Astrocyte (in vitro differentiated cells and primary cell): ENCODE measurements around the gene DNPEP. TPM values are rescaled to one million over a fixed set of nuclear protein-coding genes. Genes with fewer than 3 reads are reported as not detected.

ENCODE experiments used
- DNase-seq: peaks from one replicate; pipeline ENCODE4 v3.0.0-alpha.2; 2010; ENCODE audit warnings: low read depth
- FAIRE-seq: peaks from 2 replicates; lab custom pipeline; 2011; peaks lifted over from hg19 to GRCh38; lab: Jason Lieb, UNC
- H2AFZ ChIP-seq: 2 replicates; pipeline ENCODE4 v1.6.0; 2012; ENCODE audit warnings: low read depth, low read length, inconsistent platforms
- H3K27ac ChIP-seq: 2 replicates; pipeline ENCODE4 v1.5.1; 2011; ENCODE audit warnings: low read depth, low read length, inconsistent platforms
- H3K27me3 ChIP-seq: 2 replicates; pipeline ENCODE4 v1.6.0; 2011; ENCODE audit warnings: low read length, inconsistent platforms; ENCODE audit not compliant: insufficient read depth
- H3K36me3 ChIP-seq: 2 replicates; pipeline ENCODE4 v1.5.1; 2011; ENCODE audit warnings: low read length, inconsistent platforms; ENCODE audit not compliant: insufficient read depth
- H3K4me1 ChIP-seq: 2 replicates; pipeline ENCODE4 v1.5.1; 2011; ENCODE audit warnings: low read length, inconsistent platforms; ENCODE audit not compliant: insufficient read depth
- H3K4me2 ChIP-seq: 2 replicates; pipeline ENCODE4 v1.6.0; 2012; ENCODE audit warnings: low read length, inconsistent platforms
- H3K4me3 ChIP-seq: 2 replicates; pipeline ENCODE4 v1.5.1; 2011; ENCODE audit warnings: low read depth, mild to moderate bottlenecking, low read length, inconsistent platforms; ENCODE audit not compliant: insufficient read depth
- H3K79me2 ChIP-seq: 2 replicates; pipeline ENCODE4 v1.6.0; 2012; ENCODE audit warnings: mild to moderate bottlenecking, low read length, inconsistent platforms; ENCODE audit not compliant: insufficient read depth
- H3K9ac ChIP-seq: 2 replicates; pipeline ENCODE4 v1.6.0; 2012; ENCODE audit warnings: mild to moderate bottlenecking, low read length, inconsistent platforms
- H3K9me3 ChIP-seq: 2 replicates; pipeline ENCODE4 v1.5.1; 2012; ENCODE audit warnings: low read depth, mild to moderate bottlenecking, low read length, inconsistent platforms; ENCODE audit not compliant: insufficient read depth
- H4K20me1 ChIP-seq: 2 replicates; pipeline ENCODE4 v1.6.0; 2012; ENCODE audit warnings: low read length, inconsistent platforms; ENCODE audit not compliant: insufficient read depth
- H3K27ac Mint-ChIP-seq: one replicate; pipeline ENCODE4 v1.8.0; 2021; ENCODE audit warnings: mild to moderate bottlenecking, mixed read lengths; ENCODE audit not compliant: unreplicated experiment
- H3K27me3 Mint-ChIP-seq: one replicate; pipeline ENCODE4 v1.8.0; 2021; ENCODE audit warnings: low read depth, mixed read lengths; ENCODE audit not compliant: unreplicated experiment
- H3K36me3 Mint-ChIP-seq: one replicate; pipeline ENCODE4 v1.8.0; 2021; ENCODE audit warnings: low read depth, mixed read lengths; ENCODE audit not compliant: unreplicated experiment
- H3K4me1 Mint-ChIP-seq: one replicate; pipeline ENCODE4 v1.8.0; 2021; ENCODE audit warnings: low read depth, mixed read lengths; ENCODE audit not compliant: unreplicated experiment
- H3K4me3 Mint-ChIP-seq: one replicate; pipeline ENCODE4 v1.8.0; 2021; ENCODE audit warnings: mild to moderate bottlenecking, moderate library complexity, mixed read lengths; ENCODE audit not compliant: unreplicated experiment
- H3K9me3 Mint-ChIP-seq: one replicate; pipeline ENCODE4 v1.8.0; 2021; ENCODE audit warnings: mild to moderate bottlenecking, mixed read lengths; ENCODE audit not compliant: unreplicated experiment
- EZH2 ChIP-seq: IDR thresholded peaks from 2 replicates; pipeline ENCODE4 v1.6.1; 2012; ENCODE audit warnings: mild to moderate bottlenecking, low read length, inconsistent platforms; ENCODE audit not compliant: insufficient read depth
- total RNA-seq: library from RNA; stranded (reverse); gene quantifications from 2 replicates; pipeline ENCODE4 v1.2.1, GENCODE V29; 2021
- TF ChIP-seq, protein P1 (sequence below): IDR thresholded peaks from 2 replicates; pipeline ENCODE4 v1.5.1; 2011; ENCODE audit warnings: low read depth, mild to moderate bottlenecking, inconsistent platforms, low read length, moderate library complexity; ENCODE audit not compliant: insufficient read depth

Gene DNPEP
- total RNA-seq, 1 donor from 2014 or later: 53.9 TPM

DNA sequence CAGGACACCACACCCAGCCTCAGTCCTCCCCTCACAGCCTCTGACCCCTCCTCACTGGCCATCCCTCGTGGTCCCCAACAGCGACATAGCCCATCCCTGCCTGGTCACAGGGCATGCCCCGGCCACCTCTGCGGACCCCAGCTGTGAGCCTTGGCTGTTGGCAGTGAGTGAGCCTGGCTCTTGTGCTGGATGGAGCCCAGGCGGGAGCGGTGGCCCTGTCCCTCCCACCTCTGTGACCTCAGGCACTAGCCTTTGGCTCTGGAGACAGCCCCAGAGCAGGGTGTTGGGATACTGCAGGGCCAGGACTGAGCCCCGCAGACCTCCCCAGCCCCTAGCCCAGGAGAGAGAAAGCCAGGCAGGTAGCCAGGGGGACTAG lies 38.3 kb upstream of the DNPEP start:
- peaks cover 22% of the 10 kb centered on the region for H3K27me3 Mint-ChIP-seq
- H3K9me3 Mint-ChIP-seq: no peaks in the 10 kb centered on the region
- H3K4me3 Mint-ChIP-seq: no peak overlapping the region
- Histone ChIP-seq H3K4me1 (peaks cover 10% of the 10 kb centered on the region), H3K79me2 (no peaks in the 10 kb centered on the region), H2AFZ (no peak overlapping the region), H3K9ac (no peak overlapping the region), H3K4me3 (no peak overlapping the region), H3K9me3 (no peaks in the 10 kb centered on the region), H3K27ac (no peak overlapping the region), H3K36me3 (no peaks in the 10 kb centered on the region), H3K27me3 (no peaks in the 10 kb centered on the region), H4K20me1 (no peaks in the 10 kb centered on the region), H3K4me2 (no peak overlapping the region)
- H3K4me1 Mint-ChIP-seq: peaks cover 13% of the 10 kb centered on the region
- DNase-seq: no peak
- no peak overlapping the region for H3K27ac Mint-ChIP-seq
- FAIRE-seq: no peak
- H3K36me3 Mint-ChIP-seq: peaks cover 3% of the 10 kb centered on the region
- TF ChIP-seq, protein P1, sequence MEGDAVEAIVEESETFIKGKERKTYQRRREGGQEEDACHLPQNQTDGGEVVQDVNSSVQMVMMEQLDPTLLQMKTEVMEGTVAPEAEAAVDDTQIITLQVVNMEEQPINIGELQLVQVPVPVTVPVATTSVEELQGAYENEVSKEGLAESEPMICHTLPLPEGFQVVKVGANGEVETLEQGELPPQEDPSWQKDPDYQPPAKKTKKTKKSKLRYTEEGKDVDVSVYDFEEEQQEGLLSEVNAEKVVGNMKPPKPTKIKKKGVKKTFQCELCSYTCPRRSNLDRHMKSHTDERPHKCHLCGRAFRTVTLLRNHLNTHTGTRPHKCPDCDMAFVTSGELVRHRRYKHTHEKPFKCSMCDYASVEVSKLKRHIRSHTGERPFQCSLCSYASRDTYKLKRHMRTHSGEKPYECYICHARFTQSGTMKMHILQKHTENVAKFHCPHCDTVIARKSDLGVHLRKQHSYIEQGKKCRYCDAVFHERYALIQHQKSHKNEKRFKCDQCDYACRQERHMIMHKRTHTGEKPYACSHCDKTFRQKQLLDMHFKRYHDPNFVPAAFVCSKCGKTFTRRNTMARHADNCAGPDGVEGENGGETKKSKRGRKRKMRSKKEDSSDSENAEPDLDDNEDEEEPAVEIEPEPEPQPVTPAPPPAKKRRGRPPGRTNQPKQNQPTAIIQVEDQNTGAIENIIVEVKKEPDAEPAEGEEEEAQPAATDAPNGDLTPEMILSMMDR: no peak
- TF ChIP-seq EZH2: no peak

DNA sequence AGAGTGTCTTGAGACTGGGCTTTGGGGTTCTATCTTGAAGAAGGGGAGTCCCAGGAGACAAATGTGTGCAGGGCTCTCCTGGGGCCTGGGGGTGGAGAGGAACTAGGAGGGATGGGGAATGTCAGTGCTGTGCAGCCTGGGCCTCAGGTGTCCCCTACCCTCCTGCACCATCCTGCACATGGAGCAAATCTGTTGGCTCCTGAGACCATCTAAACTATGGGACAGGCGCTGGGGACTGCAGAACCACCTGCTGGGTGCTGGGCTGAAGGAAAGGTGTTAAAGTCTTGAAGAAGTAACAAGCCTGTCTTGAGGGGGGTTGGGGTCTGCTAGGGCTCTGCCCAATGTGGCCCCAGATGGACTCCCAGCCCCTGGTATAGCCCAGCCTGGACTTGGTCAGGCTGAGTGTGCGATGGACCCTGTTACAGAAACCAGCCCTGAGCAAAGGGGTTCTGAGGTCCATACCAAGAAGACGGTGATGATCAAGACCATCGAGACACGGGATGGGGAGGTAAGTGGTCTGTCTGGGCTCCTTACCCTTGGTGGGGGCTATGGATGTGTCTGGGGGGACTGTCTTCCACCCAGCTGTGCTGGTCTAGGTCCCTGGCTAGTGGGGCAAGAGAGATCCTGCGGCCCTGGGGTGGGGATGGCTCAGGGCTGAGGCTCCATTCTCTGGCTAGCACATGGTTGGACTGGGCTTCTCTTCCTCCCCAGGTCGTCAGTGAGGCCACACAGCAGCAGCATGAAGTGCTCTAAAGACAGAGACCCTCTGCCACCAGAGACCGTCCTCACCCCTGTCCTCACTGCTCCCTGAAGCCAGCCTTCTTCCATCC lies 37.7 kb upstream of the DNPEP start:
- H3K27me3 Mint-ChIP-seq: peaks cover 24% of the 10 kb centered on the region
- Histone ChIP-seq H3K4me2 (no peak overlapping the region), H2AFZ (no peak overlapping the region), H3K9me3 (no peaks in the 10 kb centered on the region), H3K36me3 (no peaks in the 10 kb centered on the region), H3K79me2 (no peaks in the 10 kb centered on the region), H4K20me1 (no peaks in the 10 kb centered on the region), H3K4me1 (peaks cover 10% of the 10 kb centered on the region), H3K9ac (no peak overlapping the region), H3K4me3 (no peak overlapping the region), H3K27me3 (no peaks in the 10 kb centered on the region), H3K27ac (no peak overlapping the region)
- H3K27ac Mint-ChIP-seq: no peak overlapping the region
- DNase-seq (no peak), FAIRE-seq (no peak)
- no peaks in the 10 kb centered on the region for H3K9me3 Mint-ChIP-seq
- no peak for TF ChIP-seq EZH2
- TF ChIP-seq, protein P1: no peak
- peaks cover 3% of the 10 kb centered on the region for H3K36me3 Mint-ChIP-seq
- H3K4me3 Mint-ChIP-seq: no peak overlapping the region
- peaks cover 13% of the 10 kb centered on the region for H3K4me1 Mint-ChIP-seq
